K562 (cell line): Measurements from ENCODE around the gene SCARF1. TPM values are rescaled to one million over a fixed set of nuclear protein-coding genes. Genes with fewer than 3 reads are reported as not detected.

Experiments
- CREB1 ChIP-seq, 2 experiments: sonication (generic) in 1 of 2; formaldehyde crosslinking in 1 of 2; IDR thresholded peaks; 2 replicates each; pipeline versions ENCODE4 v1.6.1 to v1.8.0; 2012 to 2022; ENCODE audit warnings: inconsistent platforms in 1 of 2, mild to moderate bottlenecking in 1 of 2, missing genetic modification reagents in 1 of 2, moderate library complexity in 1 of 2
- E2F3 ChIP-seq: fragments of 250-450 bp; sonication (Bioruptor Pico); IDR thresholded peaks from 2 replicates; pipeline ENCODE4 v1.4.0; 2020; ENCODE audit warnings: mild to moderate bottlenecking
- FOXA3 ChIP-seq, 2 experiments: fragments of 450-650 bp in 1 of 2; sonication (generic) in 1 of 2; formaldehyde crosslinking; IDR thresholded peaks in 1 of 2; conservative IDR thresholded peaks in 1 of 2; 2 replicates each; pipeline versions ENCODE4 v1.4.0 to v1.8.0; 2020 to 2022; ENCODE audit warnings: mild to moderate bottlenecking in 2 of 2, missing genetic modification reagents in 1 of 2
- GABPB1 ChIP-seq: sonication (generic); formaldehyde crosslinking; IDR thresholded peaks from 2 replicates; pipeline ENCODE4 v1.8.0; 2022; ENCODE audit warnings: mild to moderate bottlenecking, missing genetic modification reagents
- HSF4 ChIP-seq: fragments of 250-450 bp; sonication (Bioruptor Pico); IDR thresholded peaks from 2 replicates; pipeline ENCODE4 v2.1.2; 2022; ENCODE audit warnings: mild to moderate bottlenecking, moderate library complexity, borderline replicate concordance
- JUND ChIP-seq, 2 experiments: IDR thresholded peaks; 2 replicates in 1 of 2; 3 replicates in 1 of 2; pipeline ENCODE4 v1.6.1; 2011; ENCODE audit warnings: borderline replicate concordance in 2 of 2, low read depth in 2 of 2, low read length in 2 of 2, improper control_type of control experiment in 1 of 2, missing biosample characterization in 1 of 2, missing genetic modification characterization in 1 of 2, missing genetic modification reagents in 1 of 2
- MCM7 ChIP-seq, 2 experiments: fragments of 450-650 bp; IDR thresholded peaks; 2 replicates each; pipeline ENCODE4 v1.6.1; 2016 to 2018
- MTA2 ChIP-seq: fragments of 450-650 bp; IDR thresholded peaks from 2 replicates; pipeline ENCODE4 v1.6.1; 2016; ENCODE audit warnings: low read depth
- NCOA6 ChIP-seq: fragments of 450-650 bp; IDR thresholded peaks from 2 replicates; pipeline ENCODE4 v1.6.1; 2017; ENCODE audit warnings: mild to moderate bottlenecking
- NELFE ChIP-seq: IDR thresholded peaks from 2 replicates; pipeline ENCODE4 v1.6.1; 2011; ENCODE audit warnings: mild to moderate bottlenecking; ENCODE audit not compliant: insufficient read depth, insufficient read length
- PHB2 ChIP-seq: fragments of 450-650 bp; IDR thresholded peaks from 2 replicates; pipeline ENCODE4 v1.6.1; 2017; ENCODE audit warnings: low read depth
- RFX1 ChIP-seq: fragments of 450-650 bp; IDR thresholded peaks from 2 replicates; pipeline ENCODE4 v1.6.1; 2016; ENCODE audit warnings: mild to moderate bottlenecking, moderate library complexity
- SIN3A ChIP-seq, 2 experiments: fragments of 150-350 bp in 1 of 2; IDR thresholded peaks; 2 replicates each; pipeline ENCODE4 v1.6.1; 2011 to 2016; ENCODE audit warnings: borderline replicate concordance in 2 of 2, low read depth in 2 of 2, low read length in 2 of 2, mild to moderate bottlenecking in 2 of 2, moderate library complexity in 2 of 2; ENCODE audit not compliant: control insufficient read depth in 1 of 2
- SPI1 ChIP-seq: IDR thresholded peaks from 2 replicates; pipeline ENCODE4 v1.6.1; 2011; ENCODE audit warnings: low read depth, low read length, control low read depth, borderline replicate concordance
- TAL1 ChIP-seq: fragments of 450-650 bp; IDR thresholded peaks from 2 replicates; pipeline ENCODE4 v1.6.1; 2016; ENCODE audit warnings: mild to moderate bottlenecking
- TCFL5 ChIP-seq: fragments of 250-450 bp; sonication (Bioruptor Pico); conservative IDR thresholded peaks from 2 replicates; pipeline ENCODE4 v1.6.1; 2021; ENCODE audit warnings: mild to moderate bottlenecking, moderate library complexity, matching md5 sums
- U2AF2 ChIP-seq: fragments of 200-400 bp; formaldehyde crosslinking; optimal IDR thresholded peaks from 2 replicates; pipeline ENCODE3; 2017; ENCODE audit warnings: low read depth, mild to moderate bottlenecking, low read length
- ZBTB8A ChIP-seq: fragments of 450-650 bp; IDR thresholded peaks from 2 replicates; pipeline ENCODE4 v1.6.1; 2018; ENCODE audit warnings: mild to moderate bottlenecking, moderate library complexity; ENCODE audit not compliant: partially characterized antibody
- ZNF197 ChIP-seq: fragments of 200-800 bp; sonication (Bioruptor generic); IDR thresholded peaks from 2 replicates; pipeline ENCODE4 v1.6.1; 2016; ENCODE audit warnings: low read depth, missing genetic modification characterization, missing compliant biosample characterization
- ZNF644 ChIP-seq: fragments of 200-800 bp; sonication (Bioruptor generic); IDR thresholded peaks from 2 replicates; pipeline ENCODE4 v1.6.1; 2016; ENCODE audit warnings: low read depth, missing genetic modification characterization, missing compliant biosample characterization
- ZSCAN32 ChIP-seq: fragments of 450-650 bp; formaldehyde crosslinking; IDR thresholded peaks from 2 replicates; pipeline ENCODE4 v1.4.0; 2020; ENCODE audit warnings: mild to moderate bottlenecking, moderate library complexity
- polyA plus RNA-seq, 8 experiments: library from polyadenylated mRNA; depleted of rRNA in 4 of 8; stranded (reverse) in 5 of 8; unstranded in 3 of 8; fragments of >200 nt; fragmentation: Nextera tagmentation in 2 of 8; fragmentation: Illumina TruSeq in 1 of 8; extraction: Ambion mirVana in 2 of 8; extraction: Trizol in 1 of 8; gene quantifications; 2 replicates each; pipeline versions ENCODE4 v1.2.1 to v1.2.3, GENCODE V29; 2011 to 2014; ENCODE audit warnings: inconsistent platforms in 1 of 8, missing spikeins in 1 of 8
- total RNA-seq, 7 experiments: library from RNA; depleted of rRNA in 6 of 7; stranded (reverse); fragments of >200 nt in 6 of 7; fragmentation: Illumina TruSeq in 2 of 7; extraction: Trizol in 2 of 7; gene quantifications; 2 replicates each; pipeline versions ENCODE4 v1.2.1 to v1.2.3, GENCODE V29; 2011 to 2021; ENCODE audit warnings: low replicate concordance in 1 of 7
- TF ChIP-seq, protein P1 (sequence below): fragments of 250-450 bp; sonication (Bioruptor Pico); IDR thresholded peaks from 2 replicates; pipeline ENCODE4 v1.9.0; 2021; ENCODE audit warnings: mild to moderate bottlenecking, inconsistent platforms
- TF ChIP-seq, protein P2 (sequence below): fragments of 450-650 bp; formaldehyde crosslinking; IDR thresholded peaks from 2 replicates; pipeline ENCODE4 v1.4.0; 2020; ENCODE audit warnings: mild to moderate bottlenecking
- TF ChIP-seq, protein P3 (sequence below): fragments of 450-650 bp; IDR thresholded peaks from 2 replicates; pipeline ENCODE4 v1.6.1; 2016

Gene SCARF1
- total and polyA plus RNA-seq, 9 of the 15 experiments (the other 6 are each of a cell fraction or from before 2014, with no cell fraction given) = 0.04 to 2.1 (median 0.63) TPM

DNA sequence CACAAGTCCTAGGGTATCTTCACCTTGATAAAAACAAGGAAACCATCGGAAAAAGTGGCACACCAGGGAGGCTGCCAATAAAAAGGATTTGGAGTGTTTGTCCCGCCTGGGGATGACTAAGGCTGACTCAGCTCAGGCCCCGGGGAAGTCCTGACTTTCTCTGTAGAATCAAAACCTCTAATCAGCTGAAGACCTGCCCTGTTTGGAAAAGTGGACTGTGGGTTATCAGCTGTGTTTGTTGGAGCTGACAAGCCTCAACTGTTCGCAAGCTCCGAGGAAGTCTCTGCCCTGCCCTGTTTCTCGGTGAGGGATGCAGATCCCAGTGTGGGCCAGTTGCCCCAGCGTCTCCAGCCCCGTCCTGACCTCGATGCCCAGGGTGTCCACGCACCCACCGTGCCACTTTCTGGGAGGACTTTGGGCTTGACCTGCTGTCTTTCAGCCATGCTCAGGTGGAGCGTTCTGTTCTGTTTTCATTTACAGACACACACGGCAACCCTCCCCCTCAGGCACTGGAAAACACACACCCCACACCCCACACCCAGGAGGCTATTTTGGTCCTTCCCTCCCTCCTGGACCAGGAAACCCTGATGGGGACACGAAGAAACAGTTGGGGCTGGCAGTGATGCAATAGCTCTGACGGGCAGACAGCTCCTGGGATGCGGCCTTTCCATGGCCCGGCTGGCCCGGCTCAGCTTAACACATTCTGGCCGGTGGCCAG is 55.3 kb downstream of the SCARF1 start (continued):
- TF ChIP-seq, protein P1, sequence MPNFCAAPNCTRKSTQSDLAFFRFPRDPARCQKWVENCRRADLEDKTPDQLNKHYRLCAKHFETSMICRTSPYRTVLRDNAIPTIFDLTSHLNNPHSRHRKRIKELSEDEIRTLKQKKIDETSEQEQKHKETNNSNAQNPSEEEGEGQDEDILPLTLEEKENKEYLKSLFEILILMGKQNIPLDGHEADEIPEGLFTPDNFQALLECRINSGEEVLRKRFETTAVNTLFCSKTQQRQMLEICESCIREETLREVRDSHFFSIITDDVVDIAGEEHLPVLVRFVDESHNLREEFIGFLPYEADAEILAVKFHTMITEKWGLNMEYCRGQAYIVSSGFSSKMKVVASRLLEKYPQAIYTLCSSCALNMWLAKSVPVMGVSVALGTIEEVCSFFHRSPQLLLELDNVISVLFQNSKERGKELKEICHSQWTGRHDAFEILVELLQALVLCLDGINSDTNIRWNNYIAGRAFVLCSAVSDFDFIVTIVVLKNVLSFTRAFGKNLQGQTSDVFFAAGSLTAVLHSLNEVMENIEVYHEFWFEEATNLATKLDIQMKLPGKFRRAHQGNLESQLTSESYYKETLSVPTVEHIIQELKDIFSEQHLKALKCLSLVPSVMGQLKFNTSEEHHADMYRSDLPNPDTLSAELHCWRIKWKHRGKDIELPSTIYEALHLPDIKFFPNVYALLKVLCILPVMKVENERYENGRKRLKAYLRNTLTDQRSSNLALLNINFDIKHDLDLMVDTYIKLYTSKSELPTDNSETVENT (CRISPR knock-in tag) = no peak
- no peak for TF ChIP-seq NELFE
- TF ChIP-seq, protein P2, sequence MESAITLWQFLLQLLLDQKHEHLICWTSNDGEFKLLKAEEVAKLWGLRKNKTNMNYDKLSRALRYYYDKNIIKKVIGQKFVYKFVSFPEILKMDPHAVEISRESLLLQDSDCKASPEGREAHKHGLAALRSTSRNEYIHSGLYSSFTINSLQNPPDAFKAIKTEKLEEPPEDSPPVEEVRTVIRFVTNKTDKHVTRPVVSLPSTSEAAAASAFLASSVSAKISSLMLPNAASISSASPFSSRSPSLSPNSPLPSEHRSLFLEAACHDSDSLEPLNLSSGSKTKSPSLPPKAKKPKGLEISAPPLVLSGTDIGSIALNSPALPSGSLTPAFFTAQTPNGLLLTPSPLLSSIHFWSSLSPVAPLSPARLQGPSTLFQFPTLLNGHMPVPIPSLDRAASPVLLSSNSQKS (CRISPR knock-in tag) = no peak
- TF ChIP-seq PHB2 = no peak
- no peak for TF ChIP-seq ZSCAN32 (CRISPR knock-in tag)
- TF ChIP-seq GABPB1 (CRISPR knock-in tag) = no peak
- TF ChIP-seq, protein P3, sequence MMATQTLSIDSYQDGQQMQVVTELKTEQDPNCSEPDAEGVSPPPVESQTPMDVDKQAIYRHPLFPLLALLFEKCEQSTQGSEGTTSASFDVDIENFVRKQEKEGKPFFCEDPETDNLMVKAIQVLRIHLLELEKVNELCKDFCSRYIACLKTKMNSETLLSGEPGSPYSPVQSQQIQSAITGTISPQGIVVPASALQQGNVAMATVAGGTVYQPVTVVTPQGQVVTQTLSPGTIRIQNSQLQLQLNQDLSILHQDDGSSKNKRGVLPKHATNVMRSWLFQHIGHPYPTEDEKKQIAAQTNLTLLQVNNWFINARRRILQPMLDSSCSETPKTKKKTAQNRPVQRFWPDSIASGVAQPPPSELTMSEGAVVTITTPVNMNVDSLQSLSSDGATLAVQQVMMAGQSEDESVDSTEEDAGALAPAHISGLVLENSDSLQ = peak; percentile 26; the same call in 1 of the 2 replicates
- TF ChIP-seq ZBTB8A = no peak
- no peak for TF ChIP-seq E2F3 (CRISPR knock-in tag)
- no peak for TF ChIP-seq NCOA6
- no peak for TF ChIP-seq U2AF2
- peak; percentile 30; the same call in 1 of the 2 replicates for TF ChIP-seq TAL1
- no peak for TF ChIP-seq TCFL5 (CRISPR knock-in tag)
- peak; percentile 94 for TF ChIP-seq JUND (IDR thresholded peaks at IDR 0.05; ENCODE audit: borderline replicate concordance, low read depth, low read length)
- peak; percentile 87; the same call in 2 of the 3 replicates for TF ChIP-seq JUND (tag; IDR thresholded peaks at IDR 0.05; ENCODE audit: borderline replicate concordance, low read depth, low read length)
- no peak for TF ChIP-seq ZNF197
- no peak for TF ChIP-seq FOXA3 (CRISPR knock-in tag; conservative IDR thresholded peaks at IDR 0.05 in 1 of 2, IDR thresholded peaks at IDR 0.05 in 1 of 2)
- peak; percentile 54 to 77; a peak in 2 of 4 replicates for TF ChIP-seq SIN3A (IDR thresholded peaks at IDR 0.05; ENCODE audit: borderline replicate concordance in 2 of 2, control insufficient read depth in 1 of 2, low read depth in 2 of 2, low read length in 2 of 2)
- TF ChIP-seq HSF4 (CRISPR knock-in tag) = no peak
- TF ChIP-seq RFX1 = no peak
- peak; percentile 21; the same call in 1 of the 2 replicates for TF ChIP-seq SPI1
- no peak for TF ChIP-seq MTA2
- TF ChIP-seq CREB1 (IDR thresholded peaks at IDR 0.05) = no peak
- TF ChIP-seq CREB1 (CRISPR knock-in tag; IDR thresholded peaks at IDR 0.05) = no peak
- TF ChIP-seq MCM7 (IDR thresholded peaks at IDR 0.05) = no peak
- no peak for TF ChIP-seq ZNF644 (tag)
